IMR-90 (cell line): ENCODE data around the gene SIGLEC6. TPM values are rescaled to one million over a fixed set of nuclear protein-coding genes. Genes with fewer than 3 reads are reported as not detected.

Experiments
- ATAC-seq: fragments of 200-7000 bp; cut with Tn5 transposase; 2 replicates; pipeline ENCODE4 v1.9.1; 2020; ENCODE audit warnings: low read depth, mild to moderate bottlenecking, moderate library complexity
- BruUV-seq: library from RNA; stranded (reverse); fragments of 400-500 nt; replicated peaks from 2 replicates; lab custom pipeline; 2021; lab: Mats Ljungman, UMichigan
- CTCF ChIA-PET: fragments of 300-600 bp; formaldehyde crosslinking; extraction: SDS; loops from one replicate; lab custom pipeline; 2021; ENCODE audit warnings: antibody characterized with exemption; lab: Yijun Ruan, JAX
- POLR2A ChIA-PET: fragments of 300-600 bp; sonication (Branson Sonifier 250); formaldehyde crosslinking; loops from one replicate; lab custom pipeline; 2022; ENCODE audit warnings: antibody characterized with exemption; ENCODE audit not compliant: unreplicated experiment; lab: Charles Lee
- DNase-seq: peaks from one replicate; pipeline ENCODE4 v3.0.0; 2013
- H2AFZ ChIP-seq: replicated peaks from 2 replicates; pipeline ENCODE3; 2013; ENCODE audit warnings: low read length, mild to moderate bottlenecking; ENCODE audit not compliant: poor library complexity
- H2AK5ac ChIP-seq: 2 replicates; pipeline ENCODE4 v1.6.1; 2013; ENCODE audit warnings: low read depth, low read length, inconsistent platforms
- H2AK9ac ChIP-seq: replicated peaks from 2 replicates; pipeline ENCODE3; 2013; ENCODE audit warnings: mild to moderate bottlenecking, low read depth, low read length, moderate library complexity; ENCODE audit not compliant: poor library complexity
- H2BK120ac ChIP-seq: 2 replicates; pipeline ENCODE4 v1.6.1; 2013; ENCODE audit warnings: low read depth, low read length, inconsistent platforms
- H2BK15ac ChIP-seq: 3 replicates; pipeline ENCODE4 v1.6.1; 2013; ENCODE audit warnings: low read depth, low read length, inconsistent platforms
- H2BK20ac ChIP-seq: 2 replicates; pipeline ENCODE4 v1.6.1; 2013; ENCODE audit warnings: low read depth, mild to moderate bottlenecking, inconsistent platforms, low read length, moderate library complexity
- H2BK5ac ChIP-seq: 2 replicates; pipeline ENCODE4 v1.6.1; 2013; ENCODE audit warnings: mild to moderate bottlenecking, low read depth, low read length, inconsistent platforms; ENCODE audit not compliant: poor library complexity, severe bottlenecking
- H3K14ac ChIP-seq: replicated peaks from 2 replicates; pipeline ENCODE4 v1.6.1; 2013; ENCODE audit warnings: low read depth, low read length, inconsistent platforms
- H3K18ac ChIP-seq: 2 replicates; pipeline ENCODE4 v1.6.1; 2013; ENCODE audit warnings: low read depth, low read length, control low read depth
- H3K23ac ChIP-seq: 2 replicates; pipeline ENCODE4 v1.6.1; 2013; ENCODE audit warnings: low read depth, low read length, inconsistent platforms
- H3K27ac ChIP-seq: 2 replicates; pipeline ENCODE4 v1.5.1; 2013; ENCODE audit warnings: mild to moderate bottlenecking, control low read depth, low read length; ENCODE audit not compliant: insufficient read depth
- H3K27me3 ChIP-seq: 2 replicates; pipeline ENCODE4 v1.6.1; 2013; ENCODE audit warnings: low read length; ENCODE audit not compliant: control insufficient read depth, insufficient read depth
- H3K36me3 ChIP-seq: 2 replicates; pipeline ENCODE4 v1.6.1; 2013; ENCODE audit warnings: low read length, mixed read lengths; ENCODE audit not compliant: control insufficient read depth, insufficient read depth
- H3K4ac ChIP-seq: 2 replicates; pipeline ENCODE4 v1.6.1; 2013; ENCODE audit warnings: low read depth, low read length, inconsistent platforms
- H3K4me1 ChIP-seq: 2 replicates; pipeline ENCODE4 v1.6.1; 2013; ENCODE audit warnings: low read length, mixed read lengths; ENCODE audit not compliant: control insufficient read depth, insufficient read depth
- H3K4me2 ChIP-seq: 2 replicates; pipeline ENCODE4 v1.6.1; 2013; ENCODE audit warnings: low read depth, mild to moderate bottlenecking, control low read depth, low read length, moderate library complexity
- H3K4me3 ChIP-seq: 2 replicates; pipeline ENCODE4 v1.5.1; 2013; ENCODE audit warnings: low read depth, mild to moderate bottlenecking, control low read depth, low read length, moderate library complexity; ENCODE audit not compliant: insufficient read depth
- H3K56ac ChIP-seq: 2 replicates; pipeline ENCODE4 v1.6.1; 2013; ENCODE audit warnings: low read length, inconsistent platforms; ENCODE audit not compliant: insufficient read depth; ENCODE audit errors: extremely low read depth
- H3K79me1 ChIP-seq, 2 experiments: 2 replicates each; pipeline ENCODE4 v1.6.1; 2013; ENCODE audit warnings: low read length in 2 of 2, inconsistent platforms in 1 of 2, low read depth in 1 of 2
- H3K9ac ChIP-seq: 2 replicates; pipeline ENCODE4 v1.6.1; 2013; ENCODE audit warnings: low read depth, low read length, control low read depth
- H3K9me1 ChIP-seq: 2 replicates; pipeline ENCODE4 v1.6.1; 2013; ENCODE audit warnings: low read length, inconsistent platforms; ENCODE audit not compliant: insufficient read depth
- H3K9me3 ChIP-seq: 2 replicates; pipeline ENCODE4 v1.6.1; 2013; ENCODE audit warnings: low read length; ENCODE audit not compliant: control insufficient read depth, insufficient read depth
- H4K20me1 ChIP-seq: 2 replicates; pipeline ENCODE4 v1.6.1; 2013; ENCODE audit warnings: low read length, inconsistent platforms; ENCODE audit not compliant: insufficient read depth
- H4K5ac ChIP-seq: 2 replicates; pipeline ENCODE4 v1.6.1; 2013; ENCODE audit warnings: mild to moderate bottlenecking, low read depth, low read length, control low read depth
- H4K8ac ChIP-seq, 2 experiments: 2 replicates each; pipeline ENCODE4 v1.6.1; 2013; ENCODE audit warnings: low read depth in 2 of 2, low read length in 2 of 2, control low read depth in 1 of 2, inconsistent platforms in 1 of 2
- H4K91ac ChIP-seq: 2 replicates; pipeline ENCODE4 v1.6.1; 2013; ENCODE audit warnings: low read depth, low read length, inconsistent platforms; ENCODE audit not compliant: insufficient read depth
- BHLHE40 ChIP-seq: fragments of 150-350 bp; IDR thresholded peaks from 2 replicates; pipeline ENCODE4 v1.6.1; 2016; ENCODE audit warnings: mild to moderate bottlenecking, low read depth, low read length
- CHD1 ChIP-seq: IDR thresholded peaks from 2 replicates; pipeline ENCODE4 v1.6.1; 2012; ENCODE audit warnings: low read depth, low read length, improper control_type of control experiment
- CTCF ChIP-seq: conservative IDR thresholded peaks from 2 replicates; pipeline ENCODE4 v1.5.1; 2012; ENCODE audit warnings: mild to moderate bottlenecking, low read depth, low read length, improper control_type of control experiment
- FOS ChIP-seq: fragments of 150-350 bp; IDR thresholded peaks from 2 replicates; pipeline ENCODE4 v1.6.1; 2016; ENCODE audit warnings: low read depth, low read length
- MAFK ChIP-seq: IDR thresholded peaks from 2 replicates; pipeline ENCODE4 v1.6.1; 2012; ENCODE audit warnings: low read depth, low read length, improper control_type of control experiment
- MAZ ChIP-seq: IDR thresholded peaks from 2 replicates; pipeline ENCODE4 v1.6.1; 2012; ENCODE audit warnings: low read depth, mild to moderate bottlenecking, low read length, improper control_type of control experiment, moderate library complexity, borderline replicate concordance
- MXI1 ChIP-seq: IDR thresholded peaks from 2 replicates; pipeline ENCODE4 v1.6.1; 2012; ENCODE audit warnings: low read depth, mild to moderate bottlenecking, low read length, moderate library complexity, borderline replicate concordance
- POLR2A ChIP-seq: IDR thresholded peaks from 2 replicates; pipeline ENCODE4 v1.6.1; 2012; ENCODE audit warnings: mild to moderate bottlenecking, low read depth, low read length
- RAD21 ChIP-seq: IDR thresholded peaks from 2 replicates; pipeline ENCODE4 v1.6.1; 2012; ENCODE audit warnings: low read length, improper control_type of control experiment
- RCOR1 ChIP-seq: IDR thresholded peaks from 2 replicates; pipeline ENCODE4 v1.6.1; 2012; ENCODE audit warnings: mild to moderate bottlenecking, low read length, improper control_type of control experiment; ENCODE audit not compliant: insufficient replicate concordance
- RFX5 ChIP-seq: IDR thresholded peaks from 2 replicates; pipeline ENCODE4 v1.8.0; 2012; ENCODE audit warnings: low read depth, mild to moderate bottlenecking, low read length, moderate library complexity
- USF2 ChIP-seq: fragments of 150-350 bp; IDR thresholded peaks from 2 replicates; pipeline ENCODE4 v1.6.1; 2017; ENCODE audit warnings: mild to moderate bottlenecking, antibody characterized with exemption, low read length, low read depth
- WGBS, 2 experiments: methylation state at CpG; one replicate each; pipeline versions ENCODE4 v1.1.5 to v1.1.7; 2013; ENCODE audit warnings: missing lambda C conversion rate in 2 of 2; ENCODE audit not compliant: insufficient read length in 1 of 2; ENCODE audit errors: extremely low coverage in 2 of 2; 5-methylcytosine and 5-hydroxymethylcytosine counted together
- dilution Hi-C: fragments of 300-500 bp; cut with HindIII; formaldehyde crosslinking; loops from one replicate; pipeline ENCODE4 v1.14.3; 2018; ENCODE audit warnings: low sequenced_read_pairs; ENCODE audit not compliant: unreplicated experiment
- in situ Hi-C: fragments of 300-500 bp; cut with MboI; formaldehyde crosslinking; loops from 3 replicates; pipeline ENCODE4 v1.14.3; 2019; ENCODE audit warnings: low sequenced_read_pairs, inconsistent platforms, mixed read lengths
- intact Hi-C: fragments of 100-400 bp; cut with micrococcal nuclease; formaldehyde crosslinking; loops from 2 replicates; pipeline ENCODE4 v1.10.0; 2022
- polyA plus RNA-seq, 3 experiments: library from polyadenylated mRNA; depleted of rRNA; stranded (reverse); fragments of >200 nt; gene quantifications; 2 replicates each; pipeline ENCODE4 v1.2.3, GENCODE V29; 2012; ENCODE audit warnings: low replicate concordance in 1 of 3
- total RNA-seq: library from RNA; depleted of rRNA; stranded (reverse); fragments of >200 nt; gene quantifications from 2 replicates; pipeline ENCODE4 v1.2.3, GENCODE V29; 2012

SIGLEC6 gene
- total and polyA plus RNA-seq, 2 of the 4 experiments (the other 2 are of a cell fraction), result not detected

- TF ChIP-seq CTCF (no peak), RFX5 (no peak), RAD21 (no peak)
Observed at GRCh38 chr19:51570962-51571575, 39.6 kb upstream of the SIGLEC6 start, which contains the start of gene ZNF175 (continued).

- no peak overlapping the region for H2BK20ac ChIP-seq
- no peak overlapping the region for H4K5ac ChIP-seq
- H4K91ac ChIP-seq, result no peak overlapping the region
- no peak overlapping the region for H3K18ac ChIP-seq
- H3K56ac ChIP-seq, result no peak overlapping the region
- no peaks in the 10 kb centered on the region for H3K9me3 ChIP-seq
- H3K23ac ChIP-seq, result no peak overlapping the region
- dilution Hi-C loops (no loop called here), in situ Hi-C loops (no loop called here), intact Hi-C loops (no loop called here)
- peaks cover 3% of the 10 kb centered on the region; the same call in 1 of the 2 replicates for H3K36me3 ChIP-seq
- H3K79me1 ChIP-seq, result peaks cover 0 to 15% of the 10 kb centered on the region in 2 experiments; a peak in 2 of 4 replicates
- no peak overlapping the region for H3K4ac ChIP-seq
- POLR2A ChIA-PET, result no interaction called here
- no TSS peak for BruUV-seq
- H3K9me1 ChIP-seq, result 0 out of 2 replicates have a peak, but pooled peaks cover 7% of the 10 kb centered on the region
- H2AK5ac ChIP-seq, result no peak overlapping the region
- H2BK15ac ChIP-seq, result no peak overlapping the region
- H2AK9ac ChIP-seq, result no peak overlapping the region
- no peaks in the 10 kb centered on the region; the same call in 1 of the 2 replicates for H3K27me3 ChIP-seq
- CTCF ChIA-PET, result no interaction called here
- no peak for ATAC-seq
- no peak overlapping the region for H2BK5ac ChIP-seq
- no peak overlapping the region for H4K8ac ChIP-seq
- no peak for DNase-seq
- no peak overlapping the region for H3K9ac ChIP-seq
- no peak overlapping the region for H2AFZ ChIP-seq
- H3K4me1 ChIP-seq, result peaks cover 10% of the 10 kb centered on the region
- no peak overlapping the region for H3K4me3 ChIP-seq
- H4K20me1 ChIP-seq, result peaks cover 5% of the 10 kb centered on the region
- H3K27ac ChIP-seq, result no peak overlapping the region
- no peak overlapping the region for H2BK120ac ChIP-seq
- H3K4me2 ChIP-seq, result no peak overlapping the region
- 86% methylated on average over 1 of the region's 1 CpG; no CpG with 5 or more reads in 1 of the 2 experiments for WGBS, 2 experiments
- H3K14ac ChIP-seq, result no peak overlapping the region
- TF ChIP-seq BHLHE40 (no peak), MAFK (no peak), POLR2A (no peak), RFX5 (no peak), FOS (no peak), CTCF (no peak), MAZ (no peak), MXI1 (no peak), RCOR1 (no peak), CHD1 (no peak), USF2 (no peak)
Observed at GRCh38 chr19:51568456-51568855, 37.0 kb upstream of the SIGLEC6 start.
